Mesenteric fat pad (tissue), 1 donor: ENCODE data around the gene CST2. TPM values are rescaled to one million over a fixed set of nuclear protein-coding genes. Genes with fewer than 3 reads are reported as not detected.
"Not testable (repeated sequence)": the region's sequence is repeated elsewhere in the genome, so short reads cannot be mapped to it uniquely, and the experiment has no call there.

ENCODE experiments used
- DNase-seq: peaks from one replicate; pipeline ENCODE4 v3.0.0-alpha.2; 2020; ENCODE audit warnings: low spot score
- long read RNA-seq: library from polyadenylated mRNA; unstranded; transcript quantifications from one replicate; pipeline ENCODE4 v2.0.0, GENCODE V29; 2020
- total RNA-seq: library from RNA; stranded (reverse); fragmentation: NEBNext Ultra II Directional; extraction: Animal tissue kit (Norgen Biotek cat#: 25700); gene quantifications from one replicate; pipeline ENCODE4 v1.2.1, GENCODE V29; 2021
- donor health status: DM: yes; HTN: yes; CAD: no.

CST2 gene
- total RNA-seq = not detected
- long read RNA-seq = 0 reads

- DNase-seq = no peak
These were observed at the start of gene CST2 for GRCh38 chr20:23826541-23827021. Gene CST2 (minus strand): TSS chr20:23826729. CDS start chr20:23826660, 69 bp downstream.

GRCh38 chr20:23875606-23876237, 49.2 kb upstream of the CST2 start:
- DNase-seq = no peak

- DNase-seq = no peak
These were observed 48.2 kb upstream of the CST2 start for GRCh38 chr20:23874747-23875146.

GRCh38 chr20:23873370-23874015, 47.0 kb upstream of the CST2 start:
- DNase-seq = no peak

- no peak for DNase-seq
These were observed 45.5 kb upstream of the CST2 start for GRCh38 chr20:23872065-23872464.

- DNase-seq = no peak
These were observed 43.9 kb upstream of the CST2 start for GRCh38 chr20:23870461-23870860.

GRCh38 chr20:23869520-23869919, 43.0 kb upstream of the CST2 start:
- no peak for DNase-seq

- DNase-seq = no peak
These were observed 41.8 kb upstream of the CST2 start for GRCh38 chr20:23868321-23868720.

- no peak for DNase-seq
These were observed 40.7 kb upstream of the CST2 start for GRCh38 chr20:23867152-23867776.

- DNase-seq = not testable (repeated sequence)
These were observed 34.2 kb upstream of the CST2 start for GRCh38 chr20:23860771-23861170.

GRCh38 chr20:23857962-23858595, 31.6 kb upstream of the CST2 start:
- no peak for DNase-seq

GRCh38 chr20:23856736-23857135, 30.2 kb upstream of the CST2 start:
- no peak for DNase-seq

GRCh38 chr20:23856226-23856625, 29.7 kb upstream of the CST2 start:
- no peak for DNase-seq

GRCh38 chr20:23841693-23842092, 15.2 kb upstream of the CST2 start:
- DNase-seq = no peak

GRCh38 chr20:23835716-23836115, 9.2 kb upstream of the CST2 start:
- no peak for DNase-seq

- no peak for DNase-seq
These were observed 6.4 kb upstream of the CST2 start for GRCh38 chr20:23832775-23833513.

- DNase-seq = not testable (repeated sequence)
These were observed 5.4 kb upstream of the CST2 start for GRCh38 chr20:23831961-23832360.

GRCh38 chr20:23823621-23824324, 2.8 kb downstream of the CST2 start:
- no peak for DNase-seq

GRCh38 chr20:23823111-23823510, 3.4 kb downstream of the CST2 start:
- no peak for DNase-seq

- no peak for DNase-seq
These were observed 6.0 kb downstream of the CST2 start for GRCh38 chr20:23820493-23820892.

- DNase-seq = not testable (repeated sequence)
These were observed 15.0 kb downstream of the CST2 start for GRCh38 chr20:23811559-23811958.
